Bronchial epithelial cell (primary cell): ENCODE measurements around the gene BIRC5. TPM values are rescaled to one million over a fixed set of nuclear protein-coding genes. Genes with fewer than 3 reads are reported as not detected.
"Not testable (repeated sequence)": the region's sequence is repeated elsewhere in the genome, so short reads cannot be mapped to it uniquely, and the experiment has no call there.

Source experiments
- DNase-seq: peaks from one replicate; pipeline ENCODE4 v3.0.0-alpha.2; 2010; ENCODE audit warnings: low read depth
- FAIRE-seq: peaks from 2 replicates; lab custom pipeline; 2011; peaks lifted over from hg19 to GRCh38; lab: Jason Lieb, UNC
- H3K27me3 ChIP-seq: 2 replicates; pipeline ENCODE4 v1.5.1; 2011; ENCODE audit warnings: low read length; ENCODE audit not compliant: control insufficient read depth, insufficient read depth
- H3K36me3 ChIP-seq: 2 replicates; pipeline ENCODE4 v1.5.1; 2011; ENCODE audit warnings: low read length; ENCODE audit not compliant: control insufficient read depth, insufficient read depth
- H3K4me3 ChIP-seq: 2 replicates; pipeline ENCODE4 v1.5.1; 2011; ENCODE audit warnings: mild to moderate bottlenecking, low read depth, low read length, control low read depth
- total RNA-seq: library from RNA; depleted of rRNA; stranded (reverse); fragments of >200 nt; gene quantifications from 2 replicates; pipeline ENCODE4 v1.2.1, GENCODE V29; 2014
- TF ChIP-seq, protein P1 (sequence below): IDR thresholded peaks from 2 replicates; pipeline ENCODE4 v1.5.1; 2011; ENCODE audit warnings: mild to moderate bottlenecking, moderate library complexity, low read length, control low read depth, inconsistent platforms; ENCODE audit not compliant: insufficient read depth, severe bottlenecking

The BIRC5 gene
- total RNA-seq, 1 donor from 2014 or later = 0.53 TPM

- Histone ChIP-seq H3K36me3 (no peaks in the 10 kb centered on the region), H3K27me3 (peaks cover 15% of the 10 kb centered on the region), H3K4me3 (no peak overlapping the region)
- DNase-seq (no peak), FAIRE-seq (no peak)
- TF ChIP-seq, protein P1, sequence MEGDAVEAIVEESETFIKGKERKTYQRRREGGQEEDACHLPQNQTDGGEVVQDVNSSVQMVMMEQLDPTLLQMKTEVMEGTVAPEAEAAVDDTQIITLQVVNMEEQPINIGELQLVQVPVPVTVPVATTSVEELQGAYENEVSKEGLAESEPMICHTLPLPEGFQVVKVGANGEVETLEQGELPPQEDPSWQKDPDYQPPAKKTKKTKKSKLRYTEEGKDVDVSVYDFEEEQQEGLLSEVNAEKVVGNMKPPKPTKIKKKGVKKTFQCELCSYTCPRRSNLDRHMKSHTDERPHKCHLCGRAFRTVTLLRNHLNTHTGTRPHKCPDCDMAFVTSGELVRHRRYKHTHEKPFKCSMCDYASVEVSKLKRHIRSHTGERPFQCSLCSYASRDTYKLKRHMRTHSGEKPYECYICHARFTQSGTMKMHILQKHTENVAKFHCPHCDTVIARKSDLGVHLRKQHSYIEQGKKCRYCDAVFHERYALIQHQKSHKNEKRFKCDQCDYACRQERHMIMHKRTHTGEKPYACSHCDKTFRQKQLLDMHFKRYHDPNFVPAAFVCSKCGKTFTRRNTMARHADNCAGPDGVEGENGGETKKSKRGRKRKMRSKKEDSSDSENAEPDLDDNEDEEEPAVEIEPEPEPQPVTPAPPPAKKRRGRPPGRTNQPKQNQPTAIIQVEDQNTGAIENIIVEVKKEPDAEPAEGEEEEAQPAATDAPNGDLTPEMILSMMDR = no peak
Measured at GRCh38 chr17:78233678-78234077, 19.6 kb downstream of the BIRC5 start.

GRCh38 chr17:78234261-78234865 lies 20.3 kb downstream of the BIRC5 start:
- FAIRE-seq = no peak
- H3K4me3 ChIP-seq = no peak overlapping the region

GRCh38 chr17:78235022-78235421 lies 21.0 kb downstream of the BIRC5 start:
- DNase-seq, H3K4me3 ChIP-seq, FAIRE-seq, H3K36me3 ChIP-seq: not testable (repeated sequence)
- H3K27me3 ChIP-seq = peaks cover 15% of the 10 kb centered on the region

More at GRCh38 chr17:78234261-78234865, 20.3 kb downstream of the BIRC5 start:
- peaks cover 15% of the 10 kb centered on the region for H3K27me3 ChIP-seq
- no peak for DNase-seq
- TF ChIP-seq, protein P1 = no peak
- H3K36me3 ChIP-seq = no peaks in the 10 kb centered on the region

GRCh38 chr17:78235885-78236284 lies 21.8 kb downstream of the BIRC5 start:
- Histone ChIP-seq H3K36me3 (no peaks in the 10 kb centered on the region), H3K27me3 (peaks cover 8% of the 10 kb centered on the region), H3K4me3 (no peak overlapping the region)
- DNase-seq = no peak
- TF ChIP-seq, protein P1 = no peak
- FAIRE-seq = no peak

DNA sequence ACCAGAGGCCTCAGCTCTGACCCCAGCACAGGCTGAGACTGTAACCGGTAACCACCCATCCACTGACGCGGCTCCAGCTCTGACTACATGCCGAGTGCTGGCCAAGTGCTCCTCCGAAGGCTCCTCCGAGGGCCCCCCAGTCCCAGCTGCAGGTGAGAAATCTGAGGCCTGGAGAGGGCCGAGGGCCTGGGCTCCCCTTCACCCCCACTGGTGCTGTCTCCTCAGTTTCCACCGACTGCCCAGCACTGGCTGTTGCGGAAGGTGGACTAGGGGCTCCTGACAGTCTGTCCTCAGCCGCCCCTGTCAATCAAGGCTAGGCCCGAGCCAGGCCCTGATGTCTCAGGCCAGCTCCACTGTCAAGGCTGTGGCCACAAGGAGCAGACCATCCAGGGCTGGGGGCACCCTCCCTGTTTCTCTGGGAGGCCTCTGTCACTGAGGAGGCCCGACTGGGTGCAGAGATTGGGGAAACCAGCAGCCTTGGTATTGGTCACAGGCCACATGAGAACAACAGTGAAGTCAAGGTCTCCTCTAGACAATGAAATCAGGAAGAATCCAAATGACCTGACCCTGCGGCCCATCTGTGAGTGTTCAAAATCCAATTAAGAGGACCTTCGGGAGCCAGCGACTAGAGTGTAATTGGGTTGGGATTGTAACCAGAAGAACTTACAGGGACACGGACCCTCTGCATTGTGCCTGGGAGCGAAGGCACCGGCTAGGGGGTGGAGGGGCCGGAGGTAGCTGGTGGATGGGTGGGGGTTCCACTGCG lies 22.5 kb downstream of the BIRC5 start:
- DNase-seq (no peak), FAIRE-seq (no peak)
- Histone ChIP-seq H3K4me3 (no peak overlapping the region), H3K36me3 (no peaks in the 10 kb centered on the region), H3K27me3 (peaks cover 4% of the 10 kb centered on the region)
- TF ChIP-seq, protein P1 = no peak

- DNase-seq (no peak), FAIRE-seq (no peak)
- Histone ChIP-seq H3K4me3 (no peak overlapping the region), H3K27me3 (peaks cover 4% of the 10 kb centered on the region), H3K36me3 (no peaks in the 10 kb centered on the region)
- TF ChIP-seq, protein P1 = no peak
Measured at GRCh38 chr17:78237401-78238012, 23.5 kb downstream of the BIRC5 start.
